ENCODE measurements around the gene AOC1.

AOC1 gene

DNA sequence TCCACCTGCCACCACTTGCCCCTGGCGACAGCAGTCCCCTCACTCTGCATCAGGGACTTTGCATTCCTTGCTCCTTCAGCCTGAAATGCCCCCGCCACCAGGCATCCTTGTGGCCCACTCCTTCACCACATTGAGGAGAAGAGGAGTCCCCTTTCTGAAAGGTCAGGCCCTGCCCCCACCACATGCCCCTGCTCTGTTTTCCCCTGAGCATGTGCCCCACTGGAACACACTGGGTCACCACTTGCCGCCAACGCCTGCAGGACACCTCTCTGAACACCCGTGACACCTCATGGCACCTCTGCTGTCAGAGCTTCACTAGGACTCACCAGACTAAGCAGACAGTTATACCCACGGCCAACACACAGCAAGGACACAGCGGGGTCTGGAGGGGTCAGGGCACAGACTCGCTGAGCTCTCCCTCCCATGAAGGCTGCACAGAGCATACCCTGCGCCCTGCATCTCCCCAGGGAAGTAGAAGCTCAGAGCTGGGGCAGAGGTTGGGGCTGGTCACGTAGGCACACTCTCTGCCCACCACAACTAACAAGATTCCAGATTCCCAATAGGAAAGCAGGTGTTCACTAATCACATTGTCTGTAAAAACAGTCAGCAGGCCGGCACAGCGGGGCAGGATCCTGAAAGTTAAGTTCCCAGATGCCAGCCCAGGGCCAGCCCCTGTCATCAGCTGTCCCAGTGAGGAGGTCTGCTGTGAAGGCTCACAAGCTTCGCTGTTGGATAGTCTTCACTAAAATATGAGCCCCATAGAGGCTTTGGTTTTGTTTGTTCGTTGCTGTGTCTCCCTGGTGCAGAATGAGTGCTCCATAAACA is 5.8 kb upstream of the AOC1 start:
- in situ Hi-C loops (cut with MboI; ENCODE audit: low pct_unique_long_range_greater_than_20kb, low sequenced_read_pairs, unreplicated experiment), result no loop called here
- DNase-seq (ENCODE audit: low spot score), result no peak
- TF ChIP-seq, protein P1, sequence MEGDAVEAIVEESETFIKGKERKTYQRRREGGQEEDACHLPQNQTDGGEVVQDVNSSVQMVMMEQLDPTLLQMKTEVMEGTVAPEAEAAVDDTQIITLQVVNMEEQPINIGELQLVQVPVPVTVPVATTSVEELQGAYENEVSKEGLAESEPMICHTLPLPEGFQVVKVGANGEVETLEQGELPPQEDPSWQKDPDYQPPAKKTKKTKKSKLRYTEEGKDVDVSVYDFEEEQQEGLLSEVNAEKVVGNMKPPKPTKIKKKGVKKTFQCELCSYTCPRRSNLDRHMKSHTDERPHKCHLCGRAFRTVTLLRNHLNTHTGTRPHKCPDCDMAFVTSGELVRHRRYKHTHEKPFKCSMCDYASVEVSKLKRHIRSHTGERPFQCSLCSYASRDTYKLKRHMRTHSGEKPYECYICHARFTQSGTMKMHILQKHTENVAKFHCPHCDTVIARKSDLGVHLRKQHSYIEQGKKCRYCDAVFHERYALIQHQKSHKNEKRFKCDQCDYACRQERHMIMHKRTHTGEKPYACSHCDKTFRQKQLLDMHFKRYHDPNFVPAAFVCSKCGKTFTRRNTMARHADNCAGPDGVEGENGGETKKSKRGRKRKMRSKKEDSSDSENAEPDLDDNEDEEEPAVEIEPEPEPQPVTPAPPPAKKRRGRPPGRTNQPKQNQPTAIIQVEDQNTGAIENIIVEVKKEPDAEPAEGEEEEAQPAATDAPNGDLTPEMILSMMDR (IDR thresholded peaks at IDR 0.05; ENCODE audit: extremely low read depth, insufficient read depth, missing control alignments), result no peak

DNA sequence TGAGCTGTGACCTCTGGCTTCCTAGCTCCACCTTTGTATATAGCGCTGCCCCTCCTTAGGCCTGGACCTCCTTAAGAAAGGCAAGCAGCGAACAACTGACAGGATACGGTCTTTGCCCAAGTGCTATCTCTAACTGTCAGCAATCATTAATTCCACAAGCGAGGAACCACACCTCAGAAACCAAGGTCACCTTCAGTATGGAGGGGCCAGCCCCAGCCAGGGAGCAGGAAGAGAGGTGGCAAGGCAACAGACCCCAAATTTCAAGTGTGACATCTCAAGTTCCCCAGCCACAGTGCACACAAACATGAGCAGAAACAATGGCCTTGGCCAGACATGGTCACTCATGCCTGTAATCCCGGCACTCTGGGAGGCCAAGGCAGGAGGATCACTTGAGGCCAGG is 4.8 kb upstream of the AOC1 start:
- TF ChIP-seq, protein P1 (IDR thresholded peaks at IDR 0.05; ENCODE audit: extremely low read depth, insufficient read depth, missing control alignments), result no peak
- in situ Hi-C loops (cut with MboI; ENCODE audit: low pct_unique_long_range_greater_than_20kb, low sequenced_read_pairs, unreplicated experiment), result no loop called here
- no peak for DNase-seq (ENCODE audit: low spot score)

DNA sequence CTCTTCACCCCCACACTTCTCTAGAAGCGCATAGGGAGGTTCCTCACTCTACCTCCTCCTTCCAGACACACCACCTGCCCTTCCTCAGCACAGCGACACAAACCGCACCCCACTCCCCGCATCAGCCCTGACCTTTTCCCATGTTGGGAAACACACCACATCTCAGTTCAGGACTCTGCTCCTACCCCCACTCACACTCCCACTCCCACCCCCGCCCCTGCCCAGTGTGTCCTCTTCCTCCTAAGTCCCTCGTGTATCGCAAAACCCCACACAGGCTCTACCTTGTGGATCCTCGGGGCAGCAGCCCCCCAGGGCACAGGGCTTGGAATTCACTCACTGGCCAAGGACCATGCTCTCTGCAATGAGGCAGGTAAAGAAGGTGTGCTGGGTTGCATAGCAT is 4.2 kb upstream of the AOC1 start:
- in situ Hi-C loops (cut with MboI; ENCODE audit: low pct_unique_long_range_greater_than_20kb, low sequenced_read_pairs, unreplicated experiment), result no loop called here
- TF ChIP-seq, protein P1 (IDR thresholded peaks at IDR 0.05; ENCODE audit: extremely low read depth, insufficient read depth, missing control alignments), result no peak
- no peak for DNase-seq (ENCODE audit: low spot score)

DNA sequence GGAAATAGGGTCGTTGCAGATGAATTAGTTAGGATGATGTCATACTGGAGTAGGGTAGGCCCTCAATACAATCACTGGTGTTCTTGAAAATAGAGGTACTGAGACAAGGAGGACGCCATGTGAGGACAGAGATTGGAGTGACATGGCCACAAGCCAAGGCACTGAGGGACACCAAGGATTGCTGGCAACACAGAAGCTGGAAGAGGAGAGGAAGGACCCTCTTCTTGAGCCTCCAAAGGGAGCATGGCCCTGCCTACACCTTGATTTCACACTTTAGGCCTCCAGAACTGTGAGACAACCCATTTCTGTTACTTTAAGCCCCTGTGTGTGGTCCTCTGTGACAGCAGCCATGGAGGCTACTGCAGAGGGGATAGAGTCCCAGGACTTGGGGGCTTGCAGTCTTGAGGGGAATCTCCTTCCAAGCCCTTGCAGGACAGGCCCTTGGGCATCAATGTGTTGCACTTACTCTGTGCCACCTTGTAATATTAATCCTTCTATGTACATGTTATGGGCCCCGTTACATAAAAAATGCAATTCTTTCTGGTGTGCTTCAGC is 3.7 kb upstream of the AOC1 start:
- TF ChIP-seq, protein P1 (IDR thresholded peaks at IDR 0.05; ENCODE audit: extremely low read depth, insufficient read depth, missing control alignments), result no peak
- in situ Hi-C loops (cut with MboI; ENCODE audit: low pct_unique_long_range_greater_than_20kb, low sequenced_read_pairs, unreplicated experiment), result no loop called here
- no peak for DNase-seq (ENCODE audit: low spot score)

DNA sequence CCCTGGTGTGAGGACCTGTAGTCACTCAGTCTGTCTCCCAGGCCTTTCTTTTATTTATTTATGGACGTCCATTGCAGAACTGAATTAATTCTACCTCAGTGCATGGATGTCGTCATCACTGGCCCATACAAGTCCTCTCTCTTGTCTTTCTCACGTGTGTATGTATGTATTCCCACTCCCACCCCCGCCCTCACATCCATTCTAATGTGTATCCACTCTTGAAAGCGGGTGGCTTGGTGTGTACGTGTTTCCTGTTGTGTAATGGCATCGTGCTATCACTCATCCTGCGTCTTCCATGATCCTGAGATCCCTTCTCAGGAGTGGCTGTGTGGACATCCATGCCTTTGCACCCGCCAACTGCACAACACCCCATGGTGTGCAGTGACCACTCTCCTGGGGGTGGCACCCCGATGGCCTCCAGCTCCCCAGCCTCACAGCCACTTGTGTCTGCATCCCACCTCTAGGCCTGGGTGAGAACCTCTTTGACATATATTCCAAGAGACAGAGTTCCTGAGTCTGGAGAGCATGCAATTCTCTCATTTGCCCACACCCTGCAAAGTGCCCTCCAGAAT is 3.0 kb upstream of the AOC1 start:
- in situ Hi-C loops (cut with MboI; ENCODE audit: low pct_unique_long_range_greater_than_20kb, low sequenced_read_pairs, unreplicated experiment), result no loop called here
- DNase-seq (ENCODE audit: low spot score), result no peak
- TF ChIP-seq, protein P1 (IDR thresholded peaks at IDR 0.05; ENCODE audit: extremely low read depth, insufficient read depth, missing control alignments), result no peak

DNA sequence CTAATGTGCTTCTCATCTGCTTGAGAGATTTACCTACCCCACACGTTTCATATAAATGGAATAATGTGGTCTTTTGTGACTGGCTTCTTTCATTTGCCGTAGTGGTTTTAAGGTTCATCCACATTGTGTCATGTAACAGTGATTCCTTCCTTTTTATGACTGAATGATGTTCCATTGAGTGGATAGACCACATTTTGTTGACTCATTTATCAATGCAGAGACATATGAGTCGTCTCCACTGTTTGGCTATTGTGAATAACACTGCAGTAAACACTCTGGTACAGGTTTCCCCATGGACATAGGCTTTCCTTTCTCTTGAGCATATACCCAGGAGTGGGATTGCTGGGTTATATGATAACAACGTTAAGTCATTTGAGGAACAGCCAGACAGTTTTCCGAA is 2.0 kb upstream of the AOC1 start:
- DNase-seq (ENCODE audit: low spot score), result no peak
- in situ Hi-C loops (cut with MboI; ENCODE audit: low pct_unique_long_range_greater_than_20kb, low sequenced_read_pairs, unreplicated experiment), result no loop called here
- TF ChIP-seq, protein P1 (IDR thresholded peaks at IDR 0.05; ENCODE audit: extremely low read depth, insufficient read depth, missing control alignments), result no peak

Data from GM13977 (cell line).